Stomach (tissue), 9 donors: ENCODE data around the gene KLK7. TPM values are rescaled to one million over a fixed set of nuclear protein-coding genes. Genes with fewer than 3 reads are reported as not detected.

Experiments used
- DNase-seq, 2 donors: peaks; one replicate each; pipeline versions ENCODE4 v3.0.0 to v3.0.0-alpha.2; 2013 to 2019
- H3K27ac ChIP-seq, 5 donors: fragments of 200-600 bp in 4 of 5; sonication (generic) in 4 of 5; one replicate each; pipeline ENCODE4 v1.5.1; 2013 to 2019; ENCODE audit warnings: mild to moderate bottlenecking in 1 of 5, moderate library complexity in 1 of 5
- H3K27me3 ChIP-seq, 3 donors: fragments of 200-600 bp; sonication (generic); one replicate each; pipeline ENCODE4 v1.5.1; 2017 to 2019; ENCODE audit warnings: mixed run types in 1 of 3
- H3K36me3 ChIP-seq, 4 donors: fragments of 200-600 bp; sonication (generic); 1 replicate in 3 of 4; 2 replicates in 1 of 4; pipeline ENCODE4 v1.5.1; 2016 to 2019
- H3K4me1 ChIP-seq, 4 donors: fragments of 200-600 bp; sonication (generic); one replicate each; pipeline ENCODE4 v1.5.1; 2016 to 2019
- H3K4me3 ChIP-seq, 4 donors: fragments of 200-600 bp; sonication (generic) in 3 of 4; one replicate each; pipeline ENCODE4 v1.5.1; 2016 to 2019; ENCODE audit warnings: mild to moderate bottlenecking in 1 of 4
- H3K9me3 ChIP-seq, 4 donors: fragments of 200-600 bp; sonication (generic); one replicate each; pipeline ENCODE4 v1.5.1; 2016 to 2019
- EP300 ChIP-seq: sonication (generic); formaldehyde crosslinking; IDR thresholded peaks from one replicate; pipeline ENCODE4 v1.6.1; 2017; ENCODE audit warnings: antibody characterized with exemption
- POLR2A ChIP-seq, 4 donors: fragments of 450-650 bp; IDR thresholded peaks; one replicate each; pipeline ENCODE4 v1.6.1; 2016; ENCODE audit warnings: antibody characterized with exemption in 4 of 4, control low read depth in 2 of 4, mild to moderate bottlenecking in 1 of 4, moderate library complexity in 1 of 4
- POLR2AphosphoS5 ChIP-seq, 3 donors: sonication (generic); formaldehyde crosslinking; IDR thresholded peaks; one replicate each; pipeline ENCODE4 v1.6.1; 2016; ENCODE audit warnings: antibody characterized with exemption in 3 of 3
- WGBS, 5 donors: extraction: QIAGEN DNeasy Blood & Tissue Kit in 3 of 5; methylation state at CpG; one replicate each; pipeline versions ENCODE4 v1.1.5 to v1.1.7; 2013 to 2018; 5-methylcytosine and 5-hydroxymethylcytosine counted together
- intact Hi-C: fragments of 100-400 bp; cut with DNase I; formaldehyde crosslinking; loops from one replicate; pipeline ENCODE4 v1.15.1; 2023; ENCODE audit warnings: low total_unique reads
- polyA plus RNA-seq, 3 donors: library from polyadenylated mRNA; stranded (reverse); fragments of 200-250 nt; gene quantifications; one replicate each; pipeline ENCODE4 v1.2.3, GENCODE V29; 2013
- total RNA-seq, 5 donors: library from RNA; depleted of rRNA; stranded (reverse); fragments of >200 nt; gene quantifications; one replicate each; pipeline versions ENCODE4 v1.1.0 to v1.2.3, GENCODE V29; 2014 to 2016
- TF ChIP-seq, protein P1 (sequence below), 7 experiments: fragments of 450-650 bp in 4 of 7; fragments of 200-600 bp in 3 of 7; sonication (generic) in 3 of 7; IDR thresholded peaks; one replicate each; pipeline ENCODE4 v1.5.1; 2016 to 2019; ENCODE audit warnings: antibody characterized with exemption in 7 of 7, control low read depth in 2 of 7, mild to moderate bottlenecking in 1 of 7
- donor health status: healthy with polysubstance abuse.
- donor health status: Bipolar disorder and iron deficiency.
- donor health status: healthy.

The KLK7 gene
- total and polyA plus RNA-seq, 8 donors: 7.8 TPM; not detected in 7

DNA sequence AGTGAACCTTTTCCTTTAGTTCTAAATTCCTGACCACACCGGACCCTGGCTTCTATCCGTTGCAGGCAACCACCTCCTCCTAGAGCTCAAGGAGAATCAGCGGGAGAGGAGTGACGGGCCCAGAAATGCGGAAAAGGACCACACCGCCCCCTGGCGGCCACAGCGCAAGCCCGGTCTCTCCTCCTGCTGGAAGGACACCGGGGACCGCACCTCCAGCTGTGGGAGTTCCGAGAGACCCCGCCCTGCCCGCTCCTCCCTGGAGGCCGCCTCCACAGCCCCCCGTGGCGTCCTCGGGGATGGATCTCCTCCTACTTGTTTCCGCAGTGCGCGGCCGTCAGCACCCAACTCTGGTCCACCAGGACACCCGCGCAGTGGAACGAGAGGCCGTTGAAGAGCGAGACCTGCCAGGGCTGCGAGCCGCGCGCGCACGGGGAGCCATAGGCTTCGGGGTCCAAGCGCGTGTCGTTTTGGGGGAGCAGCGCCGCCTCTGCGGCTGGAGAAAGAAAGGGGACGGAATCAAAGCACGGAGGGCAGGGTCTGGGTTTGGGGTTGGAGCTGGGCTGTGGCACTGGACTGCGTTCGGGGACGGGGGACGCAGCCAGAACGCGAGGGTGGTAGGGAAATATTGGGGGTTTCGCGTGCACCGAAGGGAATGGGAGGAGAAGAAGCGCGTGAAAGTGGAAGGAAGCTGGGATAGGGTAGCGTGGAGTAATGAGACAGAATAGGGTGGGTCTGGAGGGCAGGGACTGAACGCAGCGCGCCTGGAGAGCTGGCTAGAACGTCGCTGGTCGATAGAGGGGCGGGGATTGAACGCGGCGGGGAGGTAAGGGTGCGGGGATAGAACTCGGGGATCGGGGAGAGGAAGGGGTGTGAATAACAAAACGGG, 33.3 kb upstream of the KLK7 start:
- H3K36me3 ChIP-seq: no peaks in the 10 kb centered on the region
- intact Hi-C loops: no loop called here
- H3K27me3 ChIP-seq: peaks cover 8 to 86% (median 43%) of the 10 kb centered on the region in 3 donors
- no peaks in the 10 kb centered on the region for H3K9me3 ChIP-seq
- TF ChIP-seq POLR2AphosphoS5 (IDR thresholded peaks at IDR 0.05): no peak
- TF ChIP-seq, protein P1, sequence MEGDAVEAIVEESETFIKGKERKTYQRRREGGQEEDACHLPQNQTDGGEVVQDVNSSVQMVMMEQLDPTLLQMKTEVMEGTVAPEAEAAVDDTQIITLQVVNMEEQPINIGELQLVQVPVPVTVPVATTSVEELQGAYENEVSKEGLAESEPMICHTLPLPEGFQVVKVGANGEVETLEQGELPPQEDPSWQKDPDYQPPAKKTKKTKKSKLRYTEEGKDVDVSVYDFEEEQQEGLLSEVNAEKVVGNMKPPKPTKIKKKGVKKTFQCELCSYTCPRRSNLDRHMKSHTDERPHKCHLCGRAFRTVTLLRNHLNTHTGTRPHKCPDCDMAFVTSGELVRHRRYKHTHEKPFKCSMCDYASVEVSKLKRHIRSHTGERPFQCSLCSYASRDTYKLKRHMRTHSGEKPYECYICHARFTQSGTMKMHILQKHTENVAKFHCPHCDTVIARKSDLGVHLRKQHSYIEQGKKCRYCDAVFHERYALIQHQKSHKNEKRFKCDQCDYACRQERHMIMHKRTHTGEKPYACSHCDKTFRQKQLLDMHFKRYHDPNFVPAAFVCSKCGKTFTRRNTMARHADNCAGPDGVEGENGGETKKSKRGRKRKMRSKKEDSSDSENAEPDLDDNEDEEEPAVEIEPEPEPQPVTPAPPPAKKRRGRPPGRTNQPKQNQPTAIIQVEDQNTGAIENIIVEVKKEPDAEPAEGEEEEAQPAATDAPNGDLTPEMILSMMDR (IDR thresholded peaks at IDR 0.05): peak in 5 of 7 experiments; percentile 31 to 81 (median 66)
- peaks cover 27 to 48% (median 45%) of the 10 kb centered on the region in 4 donors for H3K4me1 ChIP-seq
- 1 to 4% (median 2%) methylated on average over 51 to 68 of the region's 68 CpGs for WGBS, 5 donors
- peak overlapping the region; percentile 11 to 49 (median 32) for H3K4me3 ChIP-seq
- peak; percentile 77 to 81 for DNase-seq
- H3K27ac ChIP-seq: no peak overlapping the region

GRCh38 chr19:51015691-51016267, 32.1 kb upstream of the KLK7 start:
- intact Hi-C loops: no loop called here
- Histone ChIP-seq H3K36me3 (no peaks in the 10 kb centered on the region), H3K9me3 (no peaks in the 10 kb centered on the region), H3K27ac (no peak overlapping the region), H3K4me1 (peaks cover 27 to 40% (median 36%) of the 10 kb centered on the region in 4 donors), H3K4me3 (no peak overlapping the region), H3K27me3 (peaks cover 8 to 98% (median 43%) of the 10 kb centered on the region in 3 donors)
- 87 to 95% (median 87%) methylated on average over 7 to 19 of the region's 19 CpGs for WGBS, 5 donors
- no peak for TF ChIP-seq EP300
- TF ChIP-seq POLR2AphosphoS5 (IDR thresholded peaks at IDR 0.05): no peak
- TF ChIP-seq, protein P1 (IDR thresholded peaks at IDR 0.05): no peak
- TF ChIP-seq POLR2A (IDR thresholded peaks at IDR 0.05): no peak
- no peak for DNase-seq

DNA sequence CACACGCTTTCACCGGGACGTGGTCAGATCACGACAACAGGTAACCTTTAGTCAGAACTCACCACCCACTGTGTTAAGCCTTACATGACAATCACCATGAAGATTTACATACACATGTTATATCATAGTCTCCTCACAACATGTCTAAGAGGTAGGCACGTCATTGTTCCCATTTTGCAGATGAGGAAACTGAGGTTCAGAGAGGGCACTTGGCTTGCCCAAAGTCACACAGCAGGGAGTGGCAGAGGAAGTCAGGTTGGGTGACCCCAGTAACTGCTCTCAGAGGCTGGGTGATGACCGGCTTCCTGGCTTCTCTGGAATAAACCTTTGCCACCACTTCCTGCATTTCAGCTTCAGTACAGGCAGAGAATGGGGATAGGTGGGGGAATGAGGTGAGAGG, 30.5 kb upstream of the KLK7 start:
- no peaks in the 10 kb centered on the region for H3K9me3 ChIP-seq
- intact Hi-C loops: no loop called here
- H3K4me3 ChIP-seq: no peak overlapping the region
- H3K36me3 ChIP-seq: no peaks in the 10 kb centered on the region
- 82 to 87% (median 85%) methylated on average over 6 of the region's 6 CpGs for WGBS, 5 donors
- TF ChIP-seq, protein P1 (IDR thresholded peaks at IDR 0.05): no peak
- TF ChIP-seq POLR2AphosphoS5 (IDR thresholded peaks at IDR 0.05) (no peak), EP300 (no peak), POLR2A (IDR thresholded peaks at IDR 0.05) (no peak)
- peaks cover 8 to 98% (median 41%) of the 10 kb centered on the region in 3 donors for H3K27me3 ChIP-seq
- no peak for DNase-seq
- peaks cover 18 to 24% (median 22%) of the 10 kb centered on the region in 4 donors for H3K4me1 ChIP-seq
- H3K27ac ChIP-seq: no peak overlapping the region

GRCh38 chr19:51012661-51013190, 29.0 kb upstream of the KLK7 start:
- intact Hi-C loops: no loop called here
- no peaks in the 10 kb centered on the region for H3K36me3 ChIP-seq
- peaks cover 8 to 89% (median 34%) of the 10 kb centered on the region in 3 donors for H3K27me3 ChIP-seq
- DNase-seq: no peak
- peaks cover 10 to 13% (median 11%) of the 10 kb centered on the region in 4 donors for H3K4me1 ChIP-seq
- no peak overlapping the region for H3K27ac ChIP-seq
- 62 to 71% (median 68%) methylated on average over 12 of the region's 12 CpGs for WGBS, 5 donors
- H3K9me3 ChIP-seq: no peaks in the 10 kb centered on the region
- TF ChIP-seq EP300: no peak
- TF ChIP-seq, protein P1 (IDR thresholded peaks at IDR 0.05): no peak
- no peak for TF ChIP-seq POLR2AphosphoS5 (IDR thresholded peaks at IDR 0.05)
- TF ChIP-seq POLR2A (IDR thresholded peaks at IDR 0.05): no peak
- H3K4me3 ChIP-seq: no peak overlapping the region
